Spleen (tissue), 13 donors: ENCODE data around the gene C5AR1. TPM values are rescaled to one million over a fixed set of nuclear protein-coding genes. Genes with fewer than 3 reads are reported as not detected.
"Not testable (repeated sequence)": the region's sequence is repeated elsewhere in the genome, so short reads cannot be mapped to it uniquely, and the experiment has no call there.

Experiments used
- DNase-seq: peaks from one replicate; pipeline ENCODE4 v3.0.0-alpha.2; 2020
- H3K27ac ChIP-seq, 8 donors: fragments of 200-600 bp; sonication (generic) in 7 of 8; 1 replicate in 4 of 8; 2 replicates in 4 of 8; pipeline versions ENCODE4 v1.5.0 to v1.8.0; 2016 to 2021; ENCODE audit warnings: inconsistent platforms in 4 of 8, mild to moderate bottlenecking in 4 of 8, moderate library complexity in 1 of 8
- H3K27me3 ChIP-seq, 7 donors: fragments of 200-600 bp; sonication (generic) in 6 of 7; replicated peaks in 1 of 7; 1 replicate in 4 of 7; 2 replicates in 3 of 7; pipeline versions ENCODE4 v1.5.0 to v1.8.0; 2016 to 2021; ENCODE audit warnings: inconsistent platforms in 3 of 7, mild to moderate bottlenecking in 1 of 7
- H3K36me3 ChIP-seq, 6 donors: fragments of 200-600 bp; sonication (generic) in 5 of 6; 1 replicate in 4 of 6; 2 replicates in 2 of 6; pipeline versions ENCODE4 v1.5.0 to v1.8.0; 2016 to 2021; ENCODE audit warnings: inconsistent platforms in 2 of 6
- H3K4me1 ChIP-seq, 6 donors: fragments of 200-600 bp; sonication (generic) in 5 of 6; 1 replicate in 3 of 6; 2 replicates in 3 of 6; pipeline versions ENCODE4 v1.5.0 to v1.8.0; 2016 to 2021; ENCODE audit warnings: inconsistent platforms in 3 of 6
- H3K4me3 ChIP-seq, 8 donors: fragments of 200-600 bp; sonication (generic) in 7 of 8; 1 replicate in 4 of 8; 2 replicates in 4 of 8; pipeline versions ENCODE4 v1.5.0 to v1.8.0; 2016 to 2021; ENCODE audit warnings: inconsistent platforms in 4 of 8, mild to moderate bottlenecking in 4 of 8, moderate library complexity in 2 of 8
- H3K9me3 ChIP-seq, 8 donors: fragments of 200-600 bp; sonication (generic) in 7 of 8; 1 replicate in 4 of 8; 2 replicates in 4 of 8; pipeline versions ENCODE4 v1.5.0 to v1.8.0; 2016 to 2021; ENCODE audit warnings: inconsistent platforms in 4 of 8
- POLR2A ChIP-seq, 3 donors: fragments of 450-650 bp; IDR thresholded peaks; one replicate each; pipeline ENCODE4 v1.5.1; 2017; ENCODE audit warnings: antibody characterized with exemption in 3 of 3, mild to moderate bottlenecking in 1 of 3
- POLR2AphosphoS5 ChIP-seq, 3 donors: sonication (generic); formaldehyde crosslinking; IDR thresholded peaks; one replicate each; pipeline ENCODE4 v1.5.1; 2017; ENCODE audit warnings: antibody characterized with exemption in 3 of 3
- WGBS, 5 donors: extraction: QIAGEN DNeasy Blood & Tissue Kit in 3 of 5; methylation state at CpG; one replicate each; pipeline versions ENCODE4 v1.1.5 to v1.1.7; 2013 to 2018; 5-methylcytosine and 5-hydroxymethylcytosine counted together
- intact Hi-C: fragments of 100-400 bp; cut with DNase I; formaldehyde crosslinking; loops from one replicate; pipeline ENCODE4 v1.15.0; 2023; ENCODE audit warnings: low total_unique reads
- long read RNA-seq, 2 donors: transcript quantifications; one replicate each; lab custom pipeline, GENCODE V29; 2026
- polyA plus RNA-seq, 3 donors: library from polyadenylated mRNA; stranded (reverse); fragments of 200-250 nt; gene quantifications; one replicate each; pipeline ENCODE4 v1.2.1, GENCODE V29; 2013
- total RNA-seq, 7 donors: library from RNA; depleted of rRNA in 3 of 7; stranded (reverse); fragments of >200 nt in 3 of 7; fragmentation: NEBNext Ultra II Directional in 4 of 7; extraction: Animal tissue kit (Norgen Biotek cat#: 25700) in 4 of 7; gene quantifications; one replicate each; pipeline versions ENCODE4 v1.1.0 to v1.2.1, GENCODE V29; 2016 to 2021
- TF ChIP-seq, protein P1 (sequence below), 11 experiments: fragments of 200-600 bp in 7 of 11; fragments of 450-650 bp in 4 of 11; sonication (generic) in 4 of 11; IDR thresholded peaks in 8 of 11; conservative IDR thresholded peaks in 3 of 11; 1 replicate in 7 of 11; 2 replicates in 4 of 11; pipeline versions ENCODE4 v1.4.0 to v1.8.0; 2016 to 2021; ENCODE audit warnings: antibody characterized with exemption in 11 of 11, inconsistent platforms in 4 of 11, mild to moderate bottlenecking in 1 of 11
- donor health status: healthy with polysubstance abuse.
- donor health status: DM: no; HTN: no; CAD: no; lungs with moderate emphysema.
- donor health status: DM: no; HTN: no; CAD: no.
- donor health status: Bipolar disorder and iron deficiency.
- donor health status: healthy.
- donor health status: DM: no; HTN: no; CAD: no.
- donor health status: DM: yes; HTN: yes; CAD: no.

Gene C5AR1
- 100 to 1,000 TPM in 1 of 7 donors, 10 to 100 TPM in 6; 33.1 to 124 (median 64.0) TPM for total RNA-seq
- polyA plus RNA-seq, result 1 to 10 TPM; 4.0 to 9.4 (median 4.6) TPM
- long read RNA-seq, donor 1, transcript C5AR1-201 (2 exons, 2,311 nt), result major isoform, 7 of 7 reads
- long read RNA-seq, donor 1, partial matches to known transcripts, result 0 of 7 reads
- long read RNA-seq, donor 1, other reads (novel, unspliced or antisense), result 0 of 7 reads
- long read RNA-seq, donor 2, transcript C5AR1-201 (2 exons, 2,311 nt), result major isoform, 6 of 6 reads
- long read RNA-seq, donor 2, partial matches to known transcripts, result 0 of 6 reads
- long read RNA-seq, donor 2, other reads (novel, unspliced or antisense), result 0 of 6 reads

DNA sequence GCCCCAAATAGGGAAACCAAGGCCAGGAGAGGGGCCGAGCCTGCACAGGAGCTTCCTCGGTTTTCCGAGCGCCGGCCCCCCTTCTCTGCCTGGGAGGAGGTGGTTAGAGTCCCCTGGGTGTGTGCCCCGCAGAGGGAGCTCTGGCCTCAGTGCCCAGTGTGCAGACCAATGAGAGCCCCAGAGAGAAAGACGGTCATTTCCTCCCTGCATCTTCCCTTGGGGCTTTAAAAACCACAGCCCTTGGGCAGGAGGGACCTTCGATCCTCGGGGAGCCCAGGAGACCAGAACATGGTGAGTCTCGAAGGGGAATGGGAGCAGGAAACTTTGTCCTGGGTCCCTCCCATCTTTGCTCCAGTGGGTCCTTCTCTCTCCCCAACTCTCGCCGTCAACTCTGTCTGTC is at the start of gene C5AR1:
Gene C5AR1 (plus strand): TSS at position 254 of the 400 bp plus-strand sequence. CDS start 35 bp downstream, at position 289.
- H3K27ac ChIP-seq, result peak within 1 kb of the TSS in 7 of 8 donors; percentile 60 to 93 (median 85)
- H3K27me3 ChIP-seq, result peaks cover 0 to 63% (median 0%) of the 10 kb centered on the region in 7 donors
- WGBS, 5 donors, result 23 to 34% (median 30%) methylated on average over 12 of the region's 12 CpGs
- no peaks in the 10 kb centered on the region for H3K9me3 ChIP-seq
- intact Hi-C loops, result no loop called here
- TF ChIP-seq POLR2A (IDR thresholded peaks at IDR 0.05), result no peak
- peak; percentile 58 to 92 (median 65) for TF ChIP-seq POLR2AphosphoS5 (IDR thresholded peaks at IDR 0.05)
- TF ChIP-seq, protein P1, sequence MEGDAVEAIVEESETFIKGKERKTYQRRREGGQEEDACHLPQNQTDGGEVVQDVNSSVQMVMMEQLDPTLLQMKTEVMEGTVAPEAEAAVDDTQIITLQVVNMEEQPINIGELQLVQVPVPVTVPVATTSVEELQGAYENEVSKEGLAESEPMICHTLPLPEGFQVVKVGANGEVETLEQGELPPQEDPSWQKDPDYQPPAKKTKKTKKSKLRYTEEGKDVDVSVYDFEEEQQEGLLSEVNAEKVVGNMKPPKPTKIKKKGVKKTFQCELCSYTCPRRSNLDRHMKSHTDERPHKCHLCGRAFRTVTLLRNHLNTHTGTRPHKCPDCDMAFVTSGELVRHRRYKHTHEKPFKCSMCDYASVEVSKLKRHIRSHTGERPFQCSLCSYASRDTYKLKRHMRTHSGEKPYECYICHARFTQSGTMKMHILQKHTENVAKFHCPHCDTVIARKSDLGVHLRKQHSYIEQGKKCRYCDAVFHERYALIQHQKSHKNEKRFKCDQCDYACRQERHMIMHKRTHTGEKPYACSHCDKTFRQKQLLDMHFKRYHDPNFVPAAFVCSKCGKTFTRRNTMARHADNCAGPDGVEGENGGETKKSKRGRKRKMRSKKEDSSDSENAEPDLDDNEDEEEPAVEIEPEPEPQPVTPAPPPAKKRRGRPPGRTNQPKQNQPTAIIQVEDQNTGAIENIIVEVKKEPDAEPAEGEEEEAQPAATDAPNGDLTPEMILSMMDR (IDR thresholded peaks at IDR 0.05 in 8 of 11, conservative IDR thresholded peaks at IDR 0.05 in 3 of 11), result peak in 3 of 11 experiments; percentile 32 to 41 (median 33)
- peaks cover 0 to 7% (median 0%) of the 10 kb centered on the region in 6 donors for H3K36me3 ChIP-seq
- H3K4me3 ChIP-seq, result peak within 1 kb of the TSS in 7 of 8 donors; percentile 12 to 68 (median 27)
- peaks cover 0 to 59% (median 13%) of the 10 kb centered on the region in 6 donors for H3K4me1 ChIP-seq
- peak; percentile 88 for DNase-seq

GRCh38 chr19:47260476-47260875 is 49.2 kb upstream of the C5AR1 start:
- 91 to 96% (median 94%) methylated on average over 17 of the region's 17 CpGs for WGBS, 5 donors
- peak in 1 of 3 donors; percentile 39 for TF ChIP-seq POLR2AphosphoS5 (IDR thresholded peaks at IDR 0.05)
- TF ChIP-seq, protein P1 (IDR thresholded peaks at IDR 0.05 in 8 of 11, conservative IDR thresholded peaks at IDR 0.05 in 3 of 11), result no peak
- no peak for TF ChIP-seq POLR2A (IDR thresholded peaks at IDR 0.05)
- peaks cover 0 to 74% (median 63%) of the 10 kb centered on the region in 6 donors for H3K36me3 ChIP-seq
- DNase-seq, result peak; percentile 78
- no peak overlapping the region for H3K27ac ChIP-seq
- no peak overlapping the region for H3K4me3 ChIP-seq
- H3K4me1 ChIP-seq, result peaks cover 14 to 70% (median 46%) of the 10 kb centered on the region in 6 donors
- intact Hi-C loops, result no loop called here
- H3K27me3 ChIP-seq, result no peaks in the 10 kb centered on the region
- H3K9me3 ChIP-seq, result no peaks in the 10 kb centered on the region

DNA sequence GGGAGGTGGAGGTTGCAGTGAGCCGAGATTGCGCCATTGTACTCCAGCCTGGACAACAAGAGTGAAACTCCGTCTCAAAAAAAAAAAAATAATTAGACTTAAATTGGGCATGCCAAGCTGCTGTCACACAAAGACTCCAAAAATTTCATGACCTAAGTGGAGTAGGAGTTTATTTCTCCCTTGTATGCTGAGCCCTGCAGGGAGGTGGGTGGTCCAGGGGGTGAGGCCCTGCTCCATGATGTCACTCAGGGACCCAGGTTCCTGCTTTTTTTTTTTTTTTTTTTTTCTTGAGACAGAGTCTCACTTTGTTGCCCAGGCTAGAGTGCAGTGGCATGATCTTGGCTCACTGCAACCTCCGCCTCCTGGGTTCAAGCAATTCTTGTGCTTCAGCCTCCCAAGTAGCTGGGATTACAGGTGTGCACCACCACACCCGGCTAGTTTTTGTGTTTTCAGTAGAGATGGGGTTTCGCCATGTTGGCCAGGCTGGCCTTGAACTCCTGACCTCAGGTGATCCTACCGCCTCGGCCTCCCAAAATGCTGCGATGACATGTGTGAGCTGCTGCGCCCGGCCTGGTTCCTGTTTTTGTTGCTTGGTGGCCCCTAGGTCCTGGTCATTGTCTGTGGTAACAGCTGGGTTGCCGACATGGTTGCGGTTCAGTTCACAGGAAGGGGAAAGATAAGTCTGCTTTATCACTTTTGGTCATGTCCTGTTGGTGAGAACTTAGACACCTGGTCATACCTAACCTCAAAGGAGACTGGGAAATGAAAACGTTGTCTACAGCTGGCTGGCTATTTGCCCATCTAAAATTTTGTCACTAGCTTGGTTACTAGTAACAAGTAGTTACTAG is 47.5 kb upstream of the C5AR1 start:
- peak; percentile 81 for DNase-seq
- H3K27ac ChIP-seq, result peak overlapping the region in 6 of 8 donors; percentile 9 to 66 (median 46)
- 59 to 80% (median 68%) methylated on average over 14 of the region's 14 CpGs for WGBS, 5 donors
- H3K9me3 ChIP-seq, H3K4me3 ChIP-seq, intact Hi-C loops, H3K27me3 ChIP-seq: not testable (repeated sequence)
- H3K36me3 ChIP-seq, result peaks cover 0 to 91% (median 78%) of the 10 kb centered on the region in 6 donors
- H3K4me1 ChIP-seq, result peaks cover 14 to 69% (median 39%) of the 10 kb centered on the region in 6 donors
- peak; percentile 38 to 59 (median 56) for TF ChIP-seq POLR2AphosphoS5 (IDR thresholded peaks at IDR 0.05)

GRCh38 chr19:47264629-47265028 is 45.0 kb upstream of the C5AR1 start:
- Histone ChIP-seq H3K9me3 (no peaks in the 10 kb centered on the region), H3K27ac (no peak overlapping the region), H3K36me3 (peaks cover 0 to 100% (median 82%) of the 10 kb centered on the region in 6 donors), H3K4me1 (peaks cover 0 to 50% (median 20%) of the 10 kb centered on the region in 6 donors), H3K27me3 (no peaks in the 10 kb centered on the region), H3K4me3 (no peak overlapping the region)
- 93 to 96% (median 94%) methylated on average over 11 to 30 of the region's 30 CpGs for WGBS, 5 donors
- no peak for DNase-seq
- TF ChIP-seq, protein P1 (IDR thresholded peaks at IDR 0.05 in 8 of 11, conservative IDR thresholded peaks at IDR 0.05 in 3 of 11), result no peak
- peak in 1 of 3 donors; percentile 67 for TF ChIP-seq POLR2AphosphoS5 (IDR thresholded peaks at IDR 0.05)
- intact Hi-C loops, result no loop called here
